IPS-20b (cell line): ENCODE measurements around the gene TUBGCP6.

Experiments used
- H3K27ac ChIP-seq: one replicate; pipeline ENCODE4 v1.5.1; 2013; ENCODE audit warnings: low read length
- H3K27me3 ChIP-seq: 2 replicates; pipeline ENCODE4 v1.6.1; 2013; ENCODE audit warnings: mild to moderate bottlenecking, low read length, inconsistent platforms; ENCODE audit not compliant: insufficient read depth
- H3K36me3 ChIP-seq: 2 replicates; pipeline ENCODE4 v1.6.1; 2013; ENCODE audit warnings: low read depth, mild to moderate bottlenecking, inconsistent platforms, low read length, moderate library complexity; ENCODE audit not compliant: insufficient read depth
- H3K4me1 ChIP-seq: 2 replicates; pipeline ENCODE4 v1.6.1; 2013; ENCODE audit warnings: mild to moderate bottlenecking, control low read depth, inconsistent platforms, low read length, moderate library complexity; ENCODE audit not compliant: insufficient read depth
- H3K4me3 ChIP-seq: 2 replicates; pipeline ENCODE4 v1.5.1; 2013; ENCODE audit warnings: mild to moderate bottlenecking, low read length, inconsistent platforms
- H3K9ac ChIP-seq: 2 replicates; pipeline ENCODE4 v1.6.1; 2013; ENCODE audit warnings: low read depth, mild to moderate bottlenecking, inconsistent platforms, low read length, moderate library complexity
- H3K9me3 ChIP-seq: 2 replicates; pipeline ENCODE4 v1.6.1; 2013; ENCODE audit warnings: mild to moderate bottlenecking, low read depth, low read length, inconsistent platforms; ENCODE audit not compliant: insufficient read depth

Gene TUBGCP6

DNA sequence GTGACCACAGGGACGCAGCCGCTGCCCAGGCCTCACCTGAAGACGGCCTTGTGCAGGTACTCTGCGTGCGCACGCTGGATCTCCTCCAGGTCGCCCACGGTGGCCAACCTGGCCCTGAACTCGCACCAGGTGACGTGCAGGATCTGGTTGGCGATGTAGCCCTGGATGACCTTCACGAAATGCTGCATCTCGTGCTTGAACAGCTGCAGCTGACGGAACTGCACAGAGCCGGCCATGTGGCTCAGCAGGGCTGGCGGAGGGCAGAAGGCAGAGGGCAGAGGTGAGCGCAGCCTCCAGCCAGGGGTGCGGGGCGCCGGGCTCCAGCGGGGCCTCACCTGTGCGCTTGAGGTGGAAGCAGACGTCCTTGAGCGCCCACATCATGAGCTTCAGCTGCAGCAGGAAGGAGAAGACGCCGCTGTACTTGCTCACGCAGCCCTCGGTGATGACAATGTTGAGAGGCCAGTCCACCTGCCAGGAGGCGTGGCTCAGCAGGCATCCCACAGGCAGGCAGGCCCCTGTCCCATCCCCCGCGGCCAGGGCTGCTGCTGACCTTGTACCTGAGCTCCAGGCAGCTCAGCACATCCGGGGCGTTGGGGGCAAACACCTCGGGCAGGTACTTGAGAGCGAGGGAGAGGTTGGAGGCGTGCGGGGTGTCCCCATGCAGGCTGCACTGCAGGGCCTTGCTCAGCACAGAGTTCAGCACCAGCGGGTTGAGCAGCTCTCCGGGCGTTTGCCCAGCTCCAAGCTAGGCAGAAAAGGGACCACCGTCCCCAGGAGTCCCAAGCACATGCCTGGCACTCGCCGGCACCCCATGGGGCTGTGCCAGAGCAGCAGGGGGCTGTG is 26.4 kb downstream of the TUBGCP6 start:
- H3K9me3 ChIP-seq, result no peaks in the 10 kb centered on the region
- H3K27ac ChIP-seq, result no peak overlapping the region

DNA sequence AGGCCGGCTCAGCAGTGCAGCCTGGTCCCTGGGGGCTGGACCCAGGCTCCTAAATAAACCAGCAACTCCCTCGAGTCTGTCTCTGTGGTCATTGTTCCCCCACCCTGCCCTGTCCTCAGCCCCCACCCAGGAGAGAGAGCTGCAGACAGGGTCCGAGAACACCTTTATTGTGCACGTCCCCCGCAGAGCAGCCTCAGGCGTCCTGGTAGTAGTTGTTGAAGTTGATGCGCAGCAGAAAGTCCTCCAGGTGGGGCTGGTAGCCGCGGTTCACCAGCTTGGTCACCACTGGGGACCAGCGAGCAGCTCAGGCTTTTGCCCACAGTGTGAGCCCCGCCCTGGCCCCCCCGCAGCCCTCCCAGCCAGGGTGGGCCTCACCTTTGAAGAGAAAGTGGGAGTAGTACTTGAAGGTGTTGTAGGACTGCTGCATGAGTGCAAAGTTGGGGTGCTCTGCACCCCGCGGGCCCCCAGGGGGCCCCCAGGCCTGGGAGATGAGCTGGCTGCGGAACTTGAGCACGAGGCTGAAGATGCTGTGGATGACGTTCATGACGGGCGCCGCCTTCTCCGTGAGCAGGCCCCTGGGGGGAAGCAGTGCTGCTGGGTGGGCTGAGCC is 27.2 kb downstream of the TUBGCP6 start:
- H3K4me3 ChIP-seq, result no peak overlapping the region
- no peak overlapping the region for H3K27ac ChIP-seq
- no peaks in the 10 kb centered on the region for H3K4me1 ChIP-seq
- no peaks in the 10 kb centered on the region for H3K9me3 ChIP-seq
- H3K27me3 ChIP-seq, result no peaks in the 10 kb centered on the region
- H3K36me3 ChIP-seq, result peaks cover 75% of the 10 kb centered on the region
- no peak overlapping the region for H3K9ac ChIP-seq

More for the DNA sequence above, 26.4 kb downstream of the TUBGCP6 start:
- H3K4me1 ChIP-seq, result no peaks in the 10 kb centered on the region
- no peak overlapping the region for H3K4me3 ChIP-seq
- H3K27me3 ChIP-seq, result no peaks in the 10 kb centered on the region
- H3K9ac ChIP-seq, result no peak overlapping the region
- peaks cover 75% of the 10 kb centered on the region for H3K36me3 ChIP-seq

DNA sequence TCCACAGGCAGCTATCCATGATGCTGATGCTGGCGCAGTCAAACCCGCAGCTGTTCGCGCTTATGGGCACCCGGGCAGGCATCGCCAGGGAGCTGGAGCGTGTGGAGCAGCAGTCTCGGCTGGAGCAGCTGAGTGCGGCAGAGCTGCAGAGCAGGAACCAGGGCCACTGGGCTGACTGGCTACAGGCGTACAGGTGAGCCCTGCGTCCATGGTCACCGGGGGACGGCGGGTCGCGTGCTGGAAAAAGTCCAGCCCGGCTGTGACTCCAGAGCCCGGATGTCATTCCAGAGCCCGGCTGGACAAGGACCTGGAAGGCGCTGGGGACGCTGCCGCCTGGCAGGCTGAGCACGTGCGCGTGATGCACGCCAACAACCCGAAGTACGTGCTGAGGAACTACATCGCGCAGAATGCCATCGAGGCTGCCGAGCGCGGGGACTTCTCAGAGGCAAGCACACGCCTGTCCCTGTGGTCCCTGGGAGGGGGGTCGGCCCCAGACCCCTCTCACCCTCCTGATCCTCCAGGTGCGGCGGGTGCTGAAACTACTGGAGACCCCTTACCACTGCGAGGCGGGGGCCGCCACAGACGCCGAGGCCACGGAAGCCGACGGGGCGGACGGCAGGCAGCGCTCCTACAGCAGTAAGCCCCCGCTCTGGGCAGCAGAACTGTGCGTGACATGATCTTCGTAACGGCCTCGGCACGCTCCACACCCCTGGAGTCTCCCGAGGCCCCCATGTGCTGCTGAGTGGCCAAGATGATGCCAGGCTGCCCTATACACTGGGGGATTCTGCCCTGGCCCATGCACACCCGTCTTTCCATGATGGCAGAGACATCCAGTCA is 27.9 kb downstream of the TUBGCP6 start:
- peaks cover 75% of the 10 kb centered on the region for H3K36me3 ChIP-seq
- no peak overlapping the region for H3K9ac ChIP-seq
- H3K27me3 ChIP-seq, result no peaks in the 10 kb centered on the region

DNA sequence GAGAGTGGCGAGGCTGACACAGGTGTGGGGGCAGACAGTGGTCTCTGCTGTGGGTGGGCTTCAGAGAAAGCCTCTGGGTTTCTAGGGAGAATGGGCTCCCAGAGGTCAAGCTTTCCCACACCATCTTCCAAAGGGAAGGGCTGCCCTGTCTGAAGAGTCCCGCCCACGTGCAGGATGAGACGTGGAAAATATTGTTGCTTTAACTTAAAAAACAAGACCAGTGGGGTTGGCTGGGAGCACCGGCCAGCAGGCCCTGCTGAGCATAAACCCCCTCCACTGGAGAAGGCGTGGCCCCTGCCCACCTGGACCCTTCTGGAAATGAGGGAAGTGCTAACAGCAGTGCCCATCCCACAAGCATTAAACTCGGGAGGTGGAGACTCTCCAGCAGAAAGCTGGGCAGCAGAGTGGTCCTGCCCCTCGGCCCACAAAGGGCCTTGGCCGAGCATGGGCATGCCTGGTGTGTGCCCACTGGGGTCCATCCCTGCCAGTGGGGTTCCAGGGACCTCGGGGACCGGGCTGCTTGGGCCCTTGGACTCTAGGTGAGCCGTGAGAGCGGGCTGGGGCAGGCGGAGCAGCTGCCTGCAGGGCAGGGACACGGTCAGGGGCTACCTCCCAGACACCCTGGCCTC is 28.7 kb downstream of the TUBGCP6 start:
- Histone ChIP-seq H3K36me3 (peaks cover 75% of the 10 kb centered on the region), H3K27me3 (no peaks in the 10 kb centered on the region), H3K27ac (no peak overlapping the region), H3K4me3 (no peak overlapping the region), H3K9me3 (peaks cover 6% of the 10 kb centered on the region; the same call in 1 of the 2 replicates), H3K4me1 (no peaks in the 10 kb centered on the region), H3K9ac (no peak overlapping the region)

More for the DNA sequence above, 27.9 kb downstream of the TUBGCP6 start:
- H3K4me3 ChIP-seq, result no peak overlapping the region
- H3K4me1 ChIP-seq, result no peaks in the 10 kb centered on the region
- no peak overlapping the region for H3K27ac ChIP-seq
- H3K9me3 ChIP-seq, result peaks cover 6% of the 10 kb centered on the region; the same call in 1 of the 2 replicates

DNA sequence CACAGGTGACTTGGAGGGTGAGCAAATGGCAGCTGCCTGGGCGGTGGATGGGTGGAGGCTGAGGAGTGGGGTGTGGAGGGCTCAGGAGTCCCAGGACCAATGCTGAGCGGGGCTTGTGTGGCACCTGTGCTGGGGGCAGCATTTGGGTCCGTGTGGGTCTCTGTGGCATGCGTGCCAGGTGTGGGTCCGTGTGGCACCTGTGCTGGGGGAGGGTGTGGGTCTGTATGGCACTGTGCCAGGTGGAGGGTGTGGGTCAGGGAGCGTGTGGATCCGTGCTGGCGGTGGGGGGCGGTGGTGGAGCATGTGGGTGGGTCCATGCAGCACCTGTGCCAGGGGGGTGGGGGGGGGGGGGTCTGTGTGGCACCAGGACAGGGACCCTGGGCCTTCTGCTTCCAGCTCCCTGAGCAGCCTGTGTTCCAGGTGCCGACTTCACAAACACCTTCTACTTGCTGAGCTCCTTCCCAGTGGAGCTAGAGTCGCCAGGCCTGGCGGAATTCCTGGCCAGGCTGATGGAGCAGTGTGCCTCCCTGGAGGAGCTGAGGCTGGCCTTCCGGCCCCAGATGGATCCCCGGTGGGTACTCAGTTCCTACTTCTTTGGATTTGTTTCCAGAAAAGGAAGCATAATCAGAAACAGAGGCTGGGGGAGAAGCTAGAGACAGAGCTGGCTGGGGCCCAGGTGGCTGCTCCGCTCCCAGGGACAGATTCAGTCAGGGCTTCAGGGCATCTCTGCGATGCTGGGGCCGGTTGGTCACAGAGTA is 29.3 kb downstream of the TUBGCP6 start:
- Histone ChIP-seq H3K4me1 (no peaks in the 10 kb centered on the region), H3K36me3 (peaks cover 75% of the 10 kb centered on the region), H3K4me3 (no peak overlapping the region), H3K9me3 (peaks cover 6% of the 10 kb centered on the region; the same call in 1 of the 2 replicates), H3K9ac (no peak overlapping the region), H3K27ac (no peak overlapping the region), H3K27me3 (no peaks in the 10 kb centered on the region)

DNA sequence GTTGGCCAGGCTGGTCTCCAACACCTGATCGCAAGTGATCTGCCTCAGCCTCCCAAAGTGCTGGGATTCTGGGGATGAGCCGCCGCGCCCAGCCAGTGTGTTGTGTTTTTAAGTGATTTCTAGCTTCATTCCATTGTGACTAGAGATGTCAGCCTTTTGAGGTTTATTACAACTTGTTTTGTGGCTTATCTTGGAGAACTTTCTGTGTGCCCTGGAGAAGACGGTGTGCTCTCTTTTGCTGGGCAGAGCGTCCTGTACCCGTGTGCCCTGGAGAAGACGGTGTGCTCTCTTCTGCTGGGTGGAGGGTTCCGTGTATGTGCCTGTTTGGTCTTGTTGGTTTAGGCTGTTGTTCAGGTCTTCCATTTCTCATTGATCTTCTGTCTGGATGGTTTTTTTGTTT is 31.6 kb downstream of the TUBGCP6 start:
- peaks cover 67% of the 10 kb centered on the region for H3K36me3 ChIP-seq
- no peaks in the 10 kb centered on the region for H3K27me3 ChIP-seq
- no peak overlapping the region for H3K9ac ChIP-seq
- no peak overlapping the region for H3K4me3 ChIP-seq
- peaks cover 6% of the 10 kb centered on the region; the same call in 1 of the 2 replicates for H3K9me3 ChIP-seq
- no peaks in the 10 kb centered on the region for H3K4me1 ChIP-seq
- H3K27ac ChIP-seq, result no peak overlapping the region

DNA sequence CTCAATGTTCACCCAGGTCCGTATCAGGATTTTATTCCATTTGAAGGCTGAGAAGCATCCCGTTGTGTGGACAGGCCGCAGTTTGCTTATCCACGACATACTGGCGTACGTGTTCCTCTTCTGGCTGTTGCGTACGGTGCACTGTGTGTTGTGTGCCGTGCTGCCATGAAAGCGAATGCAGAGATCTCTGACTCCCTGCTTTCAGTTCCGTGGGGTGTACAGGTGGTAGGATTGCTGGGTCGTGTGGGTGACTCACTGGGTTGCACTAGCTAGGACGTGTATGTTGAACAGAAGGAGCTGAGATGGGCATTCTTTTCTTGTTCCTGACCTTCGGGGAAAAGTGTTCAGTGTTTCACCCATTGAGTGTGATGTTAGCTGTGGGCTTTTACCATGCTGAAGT is 33.7 kb downstream of the TUBGCP6 start:
- Histone ChIP-seq H3K36me3 (peaks cover 54% of the 10 kb centered on the region), H3K27ac (no peak overlapping the region), H3K9ac (no peak overlapping the region), H3K4me3 (no peak overlapping the region), H3K9me3 (peaks cover 6% of the 10 kb centered on the region; the same call in 1 of the 2 replicates), H3K27me3 (no peaks in the 10 kb centered on the region), H3K4me1 (no peaks in the 10 kb centered on the region)

DNA sequence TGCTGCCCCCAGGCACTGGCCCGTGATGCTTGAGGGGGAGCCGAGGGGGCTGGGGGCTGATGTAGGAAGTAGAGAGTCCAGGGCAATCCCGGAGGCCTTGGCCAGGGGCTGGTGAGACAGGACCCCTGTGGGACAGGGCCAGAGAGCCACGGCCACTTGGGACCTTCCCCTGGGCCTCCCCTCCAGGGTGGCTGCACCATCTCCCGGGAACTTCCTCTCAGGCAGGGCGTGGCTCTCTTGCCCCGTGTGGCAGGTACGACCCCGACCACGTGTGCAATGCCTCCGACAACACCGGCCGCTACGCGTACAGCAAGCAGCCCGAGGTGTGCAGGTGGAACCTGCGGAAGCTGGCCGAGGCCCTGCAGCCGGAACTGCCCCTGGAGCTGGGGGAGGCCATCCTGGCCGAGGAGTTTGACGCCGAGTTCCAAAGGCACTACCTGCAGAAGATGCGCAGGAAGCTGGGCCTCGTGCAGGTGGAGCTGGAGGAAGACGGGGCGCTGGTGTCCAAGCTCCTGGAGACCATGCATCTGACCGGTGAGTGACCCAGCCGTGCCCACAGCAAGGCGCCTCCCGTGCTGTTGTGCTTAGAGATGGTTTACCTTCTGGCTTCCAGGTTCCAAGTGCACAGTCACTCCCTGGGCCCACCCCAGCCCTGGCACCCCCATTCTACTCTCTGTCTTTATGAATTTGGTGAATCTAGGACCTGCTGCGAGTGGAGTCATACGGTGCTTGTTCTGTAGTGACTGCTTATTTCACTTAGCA is 34.3 kb downstream of the TUBGCP6 start:
- Histone ChIP-seq H3K27ac (no peak overlapping the region), H3K4me1 (no peaks in the 10 kb centered on the region), H3K4me3 (no peak overlapping the region), H3K9ac (no peak overlapping the region), H3K9me3 (peaks cover 6% of the 10 kb centered on the region; the same call in 1 of the 2 replicates), H3K36me3 (peaks cover 51% of the 10 kb centered on the region), H3K27me3 (no peaks in the 10 kb centered on the region)

DNA sequence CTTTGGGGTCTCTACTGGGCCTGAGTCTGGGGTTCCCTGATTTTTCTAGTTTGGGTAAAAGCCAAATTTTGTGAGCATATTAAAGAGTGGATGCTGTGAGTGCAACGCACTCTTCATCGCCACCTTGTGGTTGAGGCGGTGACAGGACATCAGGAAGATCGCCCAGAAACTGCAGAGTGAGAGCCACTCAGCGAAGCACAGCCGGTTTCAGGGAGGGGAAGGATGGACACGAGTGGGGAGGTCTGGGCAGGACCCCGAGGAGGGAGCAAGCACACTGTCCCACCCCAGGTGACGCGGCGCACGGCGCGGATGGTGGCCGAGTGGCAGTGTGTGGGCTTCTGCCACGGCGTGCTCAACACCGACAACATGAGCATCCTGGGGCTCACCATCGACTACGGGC is 34.9 kb downstream of the TUBGCP6 start:
- H3K9ac ChIP-seq, result no peak overlapping the region
- peaks cover 46% of the 10 kb centered on the region for H3K36me3 ChIP-seq

More for the DNA sequence above, 34.9 kb downstream of the TUBGCP6 start:
- Histone ChIP-seq H3K27me3 (no peaks in the 10 kb centered on the region), H3K9me3 (peaks cover 6% of the 10 kb centered on the region; the same call in 1 of the 2 replicates), H3K4me1 (no peaks in the 10 kb centered on the region), H3K27ac (no peak overlapping the region), H3K4me3 (no peak overlapping the region)
